SU-DHL-6 (cell line): ENCODE data around the gene UNC5B.

Experiments used
- H2AFZ ChIP-seq: fragments of 200-600 bp; sonication (generic); 2 replicates; pipeline ENCODE4 v1.6.1; 2014; ENCODE audit warnings: low read depth, mild to moderate bottlenecking, moderate library complexity, mixed read lengths, antibody characterized with exemption, low read length; ENCODE audit not compliant: severe bottlenecking
- H3F3A ChIP-seq: fragments of 200-600 bp; shearing (Covaris generic); 2 replicates; pipeline ENCODE4 v1.6.0; 2016; ENCODE audit warnings: antibody characterized with exemption, mild to moderate bottlenecking; ENCODE audit not compliant: insufficient read depth
- H3K27ac ChIP-seq: fragments of 200-600 bp; sonication (generic); 2 replicates; pipeline ENCODE4 v1.5.1; 2016; ENCODE audit warnings: low read depth, mild to moderate bottlenecking, low read length, moderate library complexity, mixed read lengths
- H3K27me3 ChIP-seq: fragments of 200-600 bp; sonication (generic), shearing (Covaris generic); 2 replicates; pipeline ENCODE4 v1.6.0; 2014; ENCODE audit warnings: mild to moderate bottlenecking, low read length
- H3K36me3 ChIP-seq: fragments of 200-600 bp; sonication (generic); 2 replicates; pipeline ENCODE4 v1.6.1; 2014; ENCODE audit warnings: mild to moderate bottlenecking, low read length, mixed read lengths
- H3K4me2 ChIP-seq: fragments of 300-600, 200-600 bp; shearing (Covaris generic), sonication (generic); 2 replicates; pipeline ENCODE4 v1.6.0; 2014; ENCODE audit warnings: low read length, low read depth, mild to moderate bottlenecking; ENCODE audit not compliant: poor library complexity, severe bottlenecking
- H3K4me3 ChIP-seq: fragments of 200-600 bp; sonication (generic); 2 replicates; pipeline ENCODE4 v1.5.1; 2014; ENCODE audit warnings: antibody characterized with exemption, low read length, mild to moderate bottlenecking, mixed read lengths; ENCODE audit not compliant: insufficient read depth, poor library complexity, severe bottlenecking
- H3K79me2 ChIP-seq: fragments of 200-600 bp; sonication (generic); 2 replicates; pipeline ENCODE4 v1.6.1; 2014; ENCODE audit warnings: mild to moderate bottlenecking, low read length, moderate library complexity; ENCODE audit not compliant: insufficient read depth
- H3K9ac ChIP-seq: fragments of 200-600 bp; sonication (generic); 2 replicates; pipeline ENCODE4 v1.7.0; 2014; ENCODE audit warnings: mild to moderate bottlenecking, low read length
- H3K9me2 ChIP-seq: fragments of 200-600 bp; sonication (generic); replicated peaks from 2 replicates; pipeline ENCODE4 v1.6.1; 2014; ENCODE audit warnings: low read length; ENCODE audit not compliant: insufficient read depth
- H3K9me3 ChIP-seq: fragments of 200-600 bp; sonication (generic); 2 replicates; pipeline ENCODE4 v1.6.1; 2014; ENCODE audit warnings: low read length, mixed read lengths; ENCODE audit not compliant: insufficient read depth
- H4K20me1 ChIP-seq: fragments of 200-600 bp; sonication (generic); 2 replicates; pipeline ENCODE4 v1.6.1; 2014; ENCODE audit warnings: low read depth, mild to moderate bottlenecking, antibody characterized with exemption, low read length, moderate library complexity, mixed read lengths
- CTCF ChIP-seq: fragments of 200-600 bp; sonication (generic); IDR thresholded peaks from one replicate; pipeline ENCODE4 v1.5.1; 2017; ENCODE audit warnings: antibody characterized with exemption, mild to moderate bottlenecking, low read length, moderate library complexity; ENCODE audit not compliant: insufficient read depth, poor library complexity, severe bottlenecking
- EZH2phosphoT487 ChIP-seq: fragments of 200-600 bp; sonication (generic), shearing (Covaris generic); conservative IDR thresholded peaks from 2 replicates; pipeline ENCODE4 v1.6.1; 2018; ENCODE audit warnings: mild to moderate bottlenecking, antibody characterized with exemption, low read length, moderate library complexity, mixed read lengths

UNC5B gene

GRCh38 chr10:71229726-71230655 lies 17.6 kb downstream of the UNC5B start:
- H3K9ac ChIP-seq = no peak overlapping the region

DNA sequence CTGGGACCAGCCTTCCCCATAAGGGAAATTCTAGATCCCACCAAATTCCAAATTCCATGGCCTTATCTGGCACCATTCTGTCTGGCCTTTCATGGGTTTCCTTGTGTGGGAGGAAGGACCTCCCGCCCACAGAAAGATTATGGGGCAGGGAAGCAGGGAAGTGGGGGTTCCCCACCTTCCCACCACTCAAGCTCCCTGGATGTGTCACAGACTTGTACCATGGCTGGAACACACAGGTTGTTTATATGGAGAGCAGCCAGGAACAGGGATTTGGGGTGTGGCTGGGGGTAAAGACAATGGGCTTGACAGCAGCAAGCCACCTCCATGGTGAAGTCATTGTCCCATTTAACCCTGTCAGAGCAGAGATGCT lies 18.3 kb downstream of the UNC5B start:
- H3K9me3 ChIP-seq = no peaks in the 10 kb centered on the region
- H3K4me3 ChIP-seq = no peak overlapping the region
- H3F3A ChIP-seq = no peaks in the 10 kb centered on the region
- no peaks in the 10 kb centered on the region for H4K20me1 ChIP-seq
- no peaks in the 10 kb centered on the region for H3K79me2 ChIP-seq
- H3K27me3 ChIP-seq = no peaks in the 10 kb centered on the region
- no peak overlapping the region for H3K27ac ChIP-seq
- H3K36me3 ChIP-seq = no peaks in the 10 kb centered on the region
- TF ChIP-seq CTCF (no peak), EZH2phosphoT487 (no peak)
- H3K9me2 ChIP-seq = no peaks in the 10 kb centered on the region
- H2AFZ ChIP-seq = no peak overlapping the region
- no peak overlapping the region for H3K9ac ChIP-seq
- H3K4me2 ChIP-seq = no peak overlapping the region

More at GRCh38 chr10:71229726-71230655, 17.6 kb downstream of the UNC5B start:
- H3K27ac ChIP-seq = no peak overlapping the region
- no peaks in the 10 kb centered on the region for H3K9me2 ChIP-seq
- no peaks in the 10 kb centered on the region for H3K9me3 ChIP-seq
- no peak overlapping the region for H3K4me2 ChIP-seq
- no peaks in the 10 kb centered on the region for H3K36me3 ChIP-seq
- H2AFZ ChIP-seq = no peak overlapping the region
- H3F3A ChIP-seq = no peaks in the 10 kb centered on the region
- no peak overlapping the region for H3K4me3 ChIP-seq
- no peaks in the 10 kb centered on the region for H4K20me1 ChIP-seq
- H3K27me3 ChIP-seq = no peaks in the 10 kb centered on the region
- TF ChIP-seq CTCF = no peak
- TF ChIP-seq EZH2phosphoT487 = no peak
- no peaks in the 10 kb centered on the region for H3K79me2 ChIP-seq

GRCh38 chr10:71231206-71231605 lies 18.8 kb downstream of the UNC5B start:
- no peaks in the 10 kb centered on the region for H3K36me3 ChIP-seq
- H2AFZ ChIP-seq = no peak overlapping the region
- no peak for TF ChIP-seq CTCF
- no peak for TF ChIP-seq EZH2phosphoT487
- H3K9me2 ChIP-seq = no peaks in the 10 kb centered on the region
- no peak overlapping the region for H3K4me3 ChIP-seq
- H3K9me3 ChIP-seq = no peaks in the 10 kb centered on the region
- no peak overlapping the region for H3K9ac ChIP-seq
- no peaks in the 10 kb centered on the region for H3K27me3 ChIP-seq
- H4K20me1 ChIP-seq = no peaks in the 10 kb centered on the region
- H3K4me2 ChIP-seq = no peak overlapping the region
- no peak overlapping the region for H3K27ac ChIP-seq
- H3K79me2 ChIP-seq = no peaks in the 10 kb centered on the region
- no peaks in the 10 kb centered on the region for H3F3A ChIP-seq
